Measurements from ENCODE around the gene BIRC7.

BIRC7 gene

DNA sequence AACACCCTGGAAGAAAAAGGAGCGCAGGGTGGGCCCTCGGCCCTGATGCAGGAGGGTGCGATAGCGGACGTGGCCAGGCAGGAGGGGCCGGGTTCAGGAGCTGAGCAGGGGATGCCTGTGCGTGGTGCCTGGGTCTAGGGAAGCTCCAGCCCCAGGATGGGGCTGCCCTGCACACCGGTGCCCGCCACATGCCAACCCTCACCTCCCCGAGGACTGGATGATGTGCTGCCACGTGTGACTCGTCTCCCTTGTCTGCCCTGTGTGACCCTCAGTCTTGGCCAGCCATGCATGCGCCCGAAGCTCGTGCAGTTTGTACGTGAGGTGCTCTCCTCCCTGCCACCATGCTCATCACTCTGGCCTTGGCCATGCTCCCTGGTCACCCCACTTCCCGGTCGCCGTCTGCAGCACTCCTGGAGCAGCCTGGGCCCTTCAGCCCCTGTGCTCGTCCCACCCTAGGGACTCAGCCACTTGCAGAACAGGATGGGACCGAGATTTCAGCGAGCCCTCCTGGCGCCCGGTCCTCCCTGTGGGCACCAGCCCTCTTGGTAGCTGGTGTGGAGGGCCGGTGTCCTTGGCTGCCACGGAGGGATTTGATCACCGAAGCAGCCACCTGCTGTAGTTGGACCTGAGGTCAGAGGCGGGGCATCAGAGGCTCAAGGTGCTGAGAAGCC lies 53.0 kb downstream of the BIRC7 start:
- no peak for DNase-seq (ENCODE audit: low read depth)
- H3K4me3 ChIP-seq (ENCODE audit: low read depth, low read length): no peak overlapping the region
- TF ChIP-seq CTCF (IDR thresholded peaks at IDR 0.05; ENCODE audit: control insufficient read depth, extremely low read depth, insufficient read depth): no peak

- no peak for TF ChIP-seq CTCF (IDR thresholded peaks at IDR 0.05; ENCODE audit: control insufficient read depth, extremely low read depth, insufficient read depth)
- H3K4me3 ChIP-seq (ENCODE audit: low read depth, low read length): no peak overlapping the region
- no peak for DNase-seq (ENCODE audit: low read depth)
Observed at GRCh38 chr20:63289311-63290135, 53.8 kb downstream of the BIRC7 start.
